ENCODE measurements around the gene TJP3. TPM values are rescaled to one million over a fixed set of nuclear protein-coding genes. Genes with fewer than 3 reads are reported as not detected.

TJP3 gene
- total RNA-seq, 1 donor from 2014 or later: 2.0 TPM

- H3K27me3 Mint-ChIP-seq (ENCODE audit: low read depth, unreplicated experiment): peaks cover 14% of the 10 kb centered on the region
- no peak for TF ChIP-seq EZH2 (IDR thresholded peaks at IDR 0.05; ENCODE audit: insufficient read depth, low read length)
- no peak for TF ChIP-seq CTCF (IDR thresholded peaks at IDR 0.05; ENCODE audit: insufficient read depth, low read depth, low read length)
- Histone ChIP-seq H3K4me3 (ENCODE audit: insufficient read depth, low read depth, low read length) (no peak overlapping the region), H3K79me2 (ENCODE audit: insufficient read depth, low read length) (no peaks in the 10 kb centered on the region), H3K27ac (ENCODE audit: low read depth, low read length) (no peak overlapping the region), H3K36me3 (ENCODE audit: insufficient read depth, low read length) (no peaks in the 10 kb centered on the region), H3K4me2 (ENCODE audit: low read length) (no peak overlapping the region), H3K9ac (ENCODE audit: low read length) (no peak overlapping the region), H2AFZ (ENCODE audit: low read depth, low read length) (no peak overlapping the region), H3K9me3 (ENCODE audit: insufficient read depth, low read depth, low read length) (no peaks in the 10 kb centered on the region), H4K20me1 (ENCODE audit: insufficient read depth, low read length) (no peaks in the 10 kb centered on the region), H3K4me1 (ENCODE audit: insufficient read depth, low read length) (no peaks in the 10 kb centered on the region), H3K27me3 (ENCODE audit: insufficient read depth, low read length) (peaks cover 17% of the 10 kb centered on the region)
- H3K4me3 Mint-ChIP-seq (ENCODE audit: unreplicated experiment): no peak overlapping the region
- DNase-seq (ENCODE audit: low read depth): no peak
- no peaks in the 10 kb centered on the region for H3K4me1 Mint-ChIP-seq (ENCODE audit: low read depth, unreplicated experiment)
- H3K9me3 Mint-ChIP-seq (ENCODE audit: unreplicated experiment): no peaks in the 10 kb centered on the region
- H3K27ac Mint-ChIP-seq (ENCODE audit: unreplicated experiment): no peak overlapping the region
- H3K36me3 Mint-ChIP-seq (ENCODE audit: low read depth, unreplicated experiment): no peaks in the 10 kb centered on the region
- no peak for FAIRE-seq
Observed at GRCh38 chr19:3725121-3725520, 16.9 kb downstream of the TJP3 start.

DNA sequence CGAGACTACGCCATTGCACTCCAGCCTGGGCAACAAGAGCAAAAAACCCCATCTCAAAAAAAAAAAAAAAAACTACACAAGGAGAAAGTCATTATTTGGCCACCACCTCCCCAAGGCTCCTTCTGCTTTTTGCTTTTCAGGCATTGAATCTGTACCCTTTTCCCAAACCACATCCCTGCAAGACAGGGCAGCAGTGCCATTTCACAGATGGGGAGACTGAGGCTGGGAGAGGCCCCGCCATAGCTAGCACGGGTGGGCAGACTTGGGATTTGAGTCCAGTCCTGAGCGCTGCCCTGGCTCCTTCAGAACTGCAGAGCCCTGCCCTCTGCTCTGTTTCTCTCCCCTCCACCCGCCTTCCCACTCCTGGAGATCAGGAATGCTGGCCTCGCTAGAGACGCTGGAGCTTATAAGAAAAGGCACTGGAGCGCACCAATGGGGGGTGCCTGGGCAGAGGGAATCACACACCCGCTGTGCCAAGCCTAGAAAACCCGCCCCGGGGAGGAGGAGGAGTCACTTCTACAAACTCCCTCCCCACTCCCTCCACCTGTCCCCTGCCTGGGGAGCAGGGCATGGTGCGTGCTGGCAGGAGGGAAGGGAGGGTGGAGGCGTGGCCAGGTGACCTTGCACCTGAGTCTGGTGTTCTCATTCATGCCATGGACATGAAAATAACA lies 17.6 kb downstream of the TJP3 start:
- Histone ChIP-seq H2AFZ (ENCODE audit: low read depth, low read length) (no peak overlapping the region), H3K27ac (ENCODE audit: low read depth, low read length) (no peak overlapping the region), H3K9me3 (ENCODE audit: insufficient read depth, low read depth, low read length) (no peaks in the 10 kb centered on the region), H3K9ac (ENCODE audit: low read length) (no peak overlapping the region), H3K4me3 (ENCODE audit: insufficient read depth, low read depth, low read length) (no peak overlapping the region), H3K79me2 (ENCODE audit: insufficient read depth, low read length) (no peaks in the 10 kb centered on the region), H3K4me2 (ENCODE audit: low read length) (no peak overlapping the region), H3K36me3 (ENCODE audit: insufficient read depth, low read length) (no peaks in the 10 kb centered on the region), H4K20me1 (ENCODE audit: insufficient read depth, low read length) (no peaks in the 10 kb centered on the region), H3K4me1 (ENCODE audit: insufficient read depth, low read length) (no peaks in the 10 kb centered on the region), H3K27me3 (ENCODE audit: insufficient read depth, low read length) (peaks cover 17% of the 10 kb centered on the region)
- Mint-ChIP-seq H3K27me3 (ENCODE audit: low read depth, unreplicated experiment) (peaks cover 14% of the 10 kb centered on the region), H3K36me3 (ENCODE audit: low read depth, unreplicated experiment) (no peaks in the 10 kb centered on the region), H3K4me1 (ENCODE audit: low read depth, unreplicated experiment) (no peaks in the 10 kb centered on the region), H3K27ac (ENCODE audit: unreplicated experiment) (no peak overlapping the region), H3K9me3 (ENCODE audit: unreplicated experiment) (no peaks in the 10 kb centered on the region), H3K4me3 (ENCODE audit: unreplicated experiment) (no peak overlapping the region)
- DNase-seq (ENCODE audit: low read depth) (no peak), FAIRE-seq (no peak)
- TF ChIP-seq EZH2 (IDR thresholded peaks at IDR 0.05; ENCODE audit: insufficient read depth, low read length) (no peak), CTCF (IDR thresholded peaks at IDR 0.05; ENCODE audit: insufficient read depth, low read depth, low read length) (no peak)

GRCh38 chr19:3730457-3730958 lies 22.3 kb downstream of the TJP3 start:
- no peaks in the 10 kb centered on the region for H3K4me1 ChIP-seq (ENCODE audit: insufficient read depth, low read length)
- no peaks in the 10 kb centered on the region for H3K4me1 Mint-ChIP-seq (ENCODE audit: low read depth, unreplicated experiment)
- H3K9me3 ChIP-seq (ENCODE audit: insufficient read depth, low read depth, low read length): no peaks in the 10 kb centered on the region
- H3K27ac Mint-ChIP-seq (ENCODE audit: unreplicated experiment): no peak overlapping the region
- peaks cover 11% of the 10 kb centered on the region for H3K27me3 Mint-ChIP-seq (ENCODE audit: low read depth, unreplicated experiment)
- no peaks in the 10 kb centered on the region for H3K79me2 ChIP-seq (ENCODE audit: insufficient read depth, low read length)
- H3K36me3 Mint-ChIP-seq (ENCODE audit: low read depth, unreplicated experiment): no peaks in the 10 kb centered on the region
- FAIRE-seq: no peak
- no peak overlapping the region for H3K27ac ChIP-seq (ENCODE audit: low read depth, low read length)
- no peak overlapping the region for H3K4me3 Mint-ChIP-seq (ENCODE audit: unreplicated experiment)
- no peak for DNase-seq (ENCODE audit: low read depth)
- no peak overlapping the region for H2AFZ ChIP-seq (ENCODE audit: low read depth, low read length)
- no peak overlapping the region for H3K9ac ChIP-seq (ENCODE audit: low read length)
- no peaks in the 10 kb centered on the region for H3K27me3 ChIP-seq (ENCODE audit: insufficient read depth, low read length)
- no peaks in the 10 kb centered on the region for H3K36me3 ChIP-seq (ENCODE audit: insufficient read depth, low read length)
- H4K20me1 ChIP-seq (ENCODE audit: insufficient read depth, low read length): no peaks in the 10 kb centered on the region
- no peak for TF ChIP-seq CTCF (IDR thresholded peaks at IDR 0.05; ENCODE audit: insufficient read depth, low read depth, low read length)
- no peak for TF ChIP-seq EZH2 (IDR thresholded peaks at IDR 0.05; ENCODE audit: insufficient read depth, low read length)
- H3K4me2 ChIP-seq (ENCODE audit: low read length): no peak overlapping the region
- H3K9me3 Mint-ChIP-seq (ENCODE audit: unreplicated experiment): no peaks in the 10 kb centered on the region
- no peak overlapping the region for H3K4me3 ChIP-seq (ENCODE audit: insufficient read depth, low read depth, low read length)

Measured in astrocyte (in vitro differentiated cells and primary cell).